ENCODE data around the gene SERPINE1. TPM values are rescaled to one million over a fixed set of nuclear protein-coding genes. Genes with fewer than 3 reads are reported as not detected.

SERPINE1 gene
- total and polyA plus RNA-seq, 2 of the 13 experiments (the other 11 are each of a cell fraction or from before 2014, with no cell fraction given), result 21.2 to 1,576 TPM

DNA sequence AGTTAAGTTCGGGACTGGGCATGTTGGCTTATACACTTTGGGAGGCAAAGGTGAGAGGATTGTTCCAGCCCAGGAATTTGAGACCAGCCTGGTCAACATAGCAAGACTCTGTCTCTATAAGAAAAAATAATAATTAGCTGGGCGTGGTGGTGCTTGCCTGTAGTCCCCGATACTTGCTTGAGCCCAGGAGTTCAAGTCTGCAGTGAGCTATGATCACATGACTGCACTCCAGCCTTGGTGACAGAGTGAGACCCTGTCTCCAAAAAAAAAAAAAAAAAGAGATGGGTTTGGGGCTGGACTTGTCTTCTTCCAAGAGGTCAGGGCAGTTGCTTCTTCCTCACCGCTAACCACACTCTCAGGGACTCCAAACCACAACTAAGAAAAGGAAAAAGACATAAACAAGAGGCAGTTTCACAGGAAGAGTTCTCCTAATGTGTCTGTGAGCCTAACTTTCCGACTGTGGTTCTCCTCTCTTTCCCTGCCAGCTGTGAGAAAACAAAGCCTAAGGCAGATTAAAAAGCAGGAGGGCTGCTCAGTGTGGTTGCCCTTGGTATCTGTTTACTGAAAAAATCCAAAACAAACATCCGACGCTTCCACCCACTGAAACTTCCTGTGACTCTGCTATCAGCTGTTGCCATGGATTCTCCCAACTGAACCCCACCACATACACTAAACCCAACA, 2.4 kb upstream of the SERPINE1 start (continued):
- TF ChIP-seq, protein P1, sequence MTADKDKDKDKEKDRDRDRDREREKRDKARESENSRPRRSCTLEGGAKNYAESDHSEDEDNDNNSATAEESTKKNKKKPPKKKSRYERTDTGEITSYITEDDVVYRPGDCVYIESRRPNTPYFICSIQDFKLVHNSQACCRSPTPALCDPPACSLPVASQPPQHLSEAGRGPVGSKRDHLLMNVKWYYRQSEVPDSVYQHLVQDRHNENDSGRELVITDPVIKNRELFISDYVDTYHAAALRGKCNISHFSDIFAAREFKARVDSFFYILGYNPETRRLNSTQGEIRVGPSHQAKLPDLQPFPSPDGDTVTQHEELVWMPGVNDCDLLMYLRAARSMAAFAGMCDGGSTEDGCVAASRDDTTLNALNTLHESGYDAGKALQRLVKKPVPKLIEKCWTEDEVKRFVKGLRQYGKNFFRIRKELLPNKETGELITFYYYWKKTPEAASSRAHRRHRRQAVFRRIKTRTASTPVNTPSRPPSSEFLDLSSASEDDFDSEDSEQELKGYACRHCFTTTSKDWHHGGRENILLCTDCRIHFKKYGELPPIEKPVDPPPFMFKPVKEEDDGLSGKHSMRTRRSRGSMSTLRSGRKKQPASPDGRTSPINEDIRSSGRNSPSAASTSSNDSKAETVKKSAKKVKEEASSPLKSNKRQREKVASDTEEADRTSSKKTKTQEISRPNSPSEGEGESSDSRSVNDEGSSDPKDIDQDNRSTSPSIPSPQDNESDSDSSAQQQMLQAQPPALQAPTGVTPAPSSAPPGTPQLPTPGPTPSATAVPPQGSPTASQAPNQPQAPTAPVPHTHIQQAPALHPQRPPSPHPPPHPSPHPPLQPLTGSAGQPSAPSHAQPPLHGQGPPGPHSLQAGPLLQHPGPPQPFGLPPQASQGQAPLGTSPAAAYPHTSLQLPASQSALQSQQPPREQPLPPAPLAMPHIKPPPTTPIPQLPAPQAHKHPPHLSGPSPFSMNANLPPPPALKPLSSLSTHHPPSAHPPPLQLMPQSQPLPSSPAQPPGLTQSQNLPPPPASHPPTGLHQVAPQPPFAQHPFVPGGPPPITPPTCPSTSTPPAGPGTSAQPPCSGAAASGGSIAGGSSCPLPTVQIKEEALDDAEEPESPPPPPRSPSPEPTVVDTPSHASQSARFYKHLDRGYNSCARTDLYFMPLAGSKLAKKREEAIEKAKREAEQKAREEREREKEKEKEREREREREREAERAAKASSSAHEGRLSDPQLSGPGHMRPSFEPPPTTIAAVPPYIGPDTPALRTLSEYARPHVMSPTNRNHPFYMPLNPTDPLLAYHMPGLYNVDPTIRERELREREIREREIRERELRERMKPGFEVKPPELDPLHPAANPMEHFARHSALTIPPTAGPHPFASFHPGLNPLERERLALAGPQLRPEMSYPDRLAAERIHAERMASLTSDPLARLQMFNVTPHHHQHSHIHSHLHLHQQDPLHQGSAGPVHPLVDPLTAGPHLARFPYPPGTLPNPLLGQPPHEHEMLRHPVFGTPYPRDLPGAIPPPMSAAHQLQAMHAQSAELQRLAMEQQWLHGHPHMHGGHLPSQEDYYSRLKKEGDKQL (CRISPR knock-in tag; IDR thresholded peaks at IDR 0.05; ENCODE audit: low read depth), result no peak
- TF ChIP-seq ZSCAN30 (CRISPR knock-in tag; IDR thresholded peaks at IDR 0.05), result no peak
- no peak for TF ChIP-seq PRMT3 (CRISPR knock-in tag; IDR thresholded peaks at IDR 0.05; ENCODE audit: borderline replicate concordance, low read depth)
- no peak for TF ChIP-seq ARID2 (CRISPR knock-in tag; IDR thresholded peaks at IDR 0.05; ENCODE audit: borderline replicate concordance)
- TF ChIP-seq, protein P2, sequence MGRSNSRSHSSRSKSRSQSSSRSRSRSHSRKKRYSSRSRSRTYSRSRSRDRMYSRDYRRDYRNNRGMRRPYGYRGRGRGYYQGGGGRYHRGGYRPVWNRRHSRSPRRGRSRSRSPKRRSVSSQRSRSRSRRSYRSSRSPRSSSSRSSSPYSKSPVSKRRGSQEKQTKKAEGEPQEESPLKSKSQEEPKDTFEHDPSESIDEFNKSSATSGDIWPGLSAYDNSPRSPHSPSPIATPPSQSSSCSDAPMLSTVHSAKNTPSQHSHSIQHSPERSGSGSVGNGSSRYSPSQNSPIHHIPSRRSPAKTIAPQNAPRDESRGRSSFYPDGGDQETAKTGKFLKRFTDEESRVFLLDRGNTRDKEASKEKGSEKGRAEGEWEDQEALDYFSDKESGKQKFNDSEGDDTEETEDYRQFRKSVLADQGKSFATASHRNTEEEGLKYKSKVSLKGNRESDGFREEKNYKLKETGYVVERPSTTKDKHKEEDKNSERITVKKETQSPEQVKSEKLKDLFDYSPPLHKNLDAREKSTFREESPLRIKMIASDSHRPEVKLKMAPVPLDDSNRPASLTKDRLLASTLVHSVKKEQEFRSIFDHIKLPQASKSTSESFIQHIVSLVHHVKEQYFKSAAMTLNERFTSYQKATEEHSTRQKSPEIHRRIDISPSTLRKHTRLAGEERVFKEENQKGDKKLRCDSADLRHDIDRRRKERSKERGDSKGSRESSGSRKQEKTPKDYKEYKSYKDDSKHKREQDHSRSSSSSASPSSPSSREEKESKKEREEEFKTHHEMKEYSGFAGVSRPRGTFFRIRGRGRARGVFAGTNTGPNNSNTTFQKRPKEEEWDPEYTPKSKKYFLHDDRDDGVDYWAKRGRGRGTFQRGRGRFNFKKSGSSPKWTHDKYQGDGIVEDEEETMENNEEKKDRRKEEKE (IDR thresholded peaks at IDR 0.05), result no peak
- TF ChIP-seq FOXA3 (CRISPR knock-in tag; IDR thresholded peaks at IDR 0.05), result peak; percentile 91
- TF ChIP-seq SIX4 (CRISPR knock-in tag; IDR thresholded peaks at IDR 0.05), result no peak
- TF ChIP-seq, protein P3, sequence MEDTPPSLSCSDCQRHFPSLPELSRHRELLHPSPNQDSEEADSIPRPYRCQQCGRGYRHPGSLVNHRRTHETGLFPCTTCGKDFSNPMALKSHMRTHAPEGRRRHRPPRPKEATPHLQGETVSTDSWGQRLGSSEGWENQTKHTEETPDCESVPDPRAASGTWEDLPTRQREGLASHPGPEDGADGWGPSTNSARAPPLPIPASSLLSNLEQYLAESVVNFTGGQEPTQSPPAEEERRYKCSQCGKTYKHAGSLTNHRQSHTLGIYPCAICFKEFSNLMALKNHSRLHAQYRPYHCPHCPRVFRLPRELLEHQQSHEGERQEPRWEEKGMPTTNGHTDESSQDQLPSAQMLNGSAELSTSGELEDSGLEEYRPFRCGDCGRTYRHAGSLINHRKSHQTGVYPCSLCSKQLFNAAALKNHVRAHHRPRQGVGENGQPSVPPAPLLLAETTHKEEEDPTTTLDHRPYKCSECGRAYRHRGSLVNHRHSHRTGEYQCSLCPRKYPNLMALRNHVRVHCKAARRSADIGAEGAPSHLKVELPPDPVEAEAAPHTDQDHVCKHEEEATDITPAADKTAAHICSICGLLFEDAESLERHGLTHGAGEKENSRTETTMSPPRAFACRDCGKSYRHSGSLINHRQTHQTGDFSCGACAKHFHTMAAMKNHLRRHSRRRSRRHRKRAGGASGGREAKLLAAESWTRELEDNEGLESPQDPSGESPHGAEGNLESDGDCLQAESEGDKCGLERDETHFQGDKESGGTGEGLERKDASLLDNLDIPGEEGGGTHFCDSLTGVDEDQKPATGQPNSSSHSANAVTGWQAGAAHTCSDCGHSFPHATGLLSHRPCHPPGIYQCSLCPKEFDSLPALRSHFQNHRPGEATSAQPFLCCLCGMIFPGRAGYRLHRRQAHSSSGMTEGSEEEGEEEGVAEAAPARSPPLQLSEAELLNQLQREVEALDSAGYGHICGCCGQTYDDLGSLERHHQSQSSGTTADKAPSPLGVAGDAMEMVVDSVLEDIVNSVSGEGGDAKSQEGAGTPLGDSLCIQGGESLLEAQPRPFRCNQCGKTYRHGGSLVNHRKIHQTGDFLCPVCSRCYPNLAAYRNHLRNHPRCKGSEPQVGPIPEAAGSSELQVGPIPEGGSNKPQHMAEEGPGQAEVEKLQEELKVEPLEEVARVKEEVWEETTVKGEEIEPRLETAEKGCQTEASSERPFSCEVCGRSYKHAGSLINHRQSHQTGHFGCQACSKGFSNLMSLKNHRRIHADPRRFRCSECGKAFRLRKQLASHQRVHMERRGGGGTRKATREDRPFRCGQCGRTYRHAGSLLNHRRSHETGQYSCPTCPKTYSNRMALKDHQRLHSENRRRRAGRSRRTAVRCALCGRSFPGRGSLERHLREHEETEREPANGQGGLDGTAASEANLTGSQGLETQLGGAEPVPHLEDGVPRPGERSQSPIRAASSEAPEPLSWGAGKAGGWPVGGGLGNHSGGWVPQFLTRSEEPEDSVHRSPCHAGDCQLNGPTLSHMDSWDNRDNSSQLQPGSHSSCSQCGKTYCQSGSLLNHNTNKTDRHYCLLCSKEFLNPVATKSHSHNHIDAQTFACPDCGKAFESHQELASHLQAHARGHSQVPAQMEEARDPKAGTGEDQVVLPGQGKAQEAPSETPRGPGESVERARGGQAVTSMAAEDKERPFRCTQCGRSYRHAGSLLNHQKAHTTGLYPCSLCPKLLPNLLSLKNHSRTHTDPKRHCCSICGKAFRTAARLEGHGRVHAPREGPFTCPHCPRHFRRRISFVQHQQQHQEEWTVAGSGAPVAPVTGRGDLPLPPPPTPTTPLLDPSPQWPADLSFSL (CRISPR knock-in tag; IDR thresholded peaks at IDR 0.05), result no peak
- TF ChIP-seq ZNF839 (CRISPR knock-in tag; IDR thresholded peaks at IDR 0.05; ENCODE audit: borderline replicate concordance), result no peak
- TF ChIP-seq MED1 (CRISPR knock-in tag; IDR thresholded peaks at IDR 0.05), result peak; percentile 98
- TF ChIP-seq BRCA1 (CRISPR knock-in tag; IDR thresholded peaks at IDR 0.05), result no peak
- no peak for TF ChIP-seq ZNF761 (CRISPR knock-in tag; conservative IDR thresholded peaks at IDR 0.05)
- TF ChIP-seq NFIB (CRISPR knock-in tag; IDR thresholded peaks at IDR 0.05; ENCODE audit: borderline replicate concordance), result no peak
- TF ChIP-seq ZFX (CRISPR knock-in tag; IDR thresholded peaks at IDR 0.05; ENCODE audit: low read depth), result no peak
- peak; percentile 84 for TF ChIP-seq GATAD2A (CRISPR knock-in tag; IDR thresholded peaks at IDR 0.05)

All from HepG2 (cell line).